K562 (cell line): ENCODE data around the gene TUT1. TPM values are rescaled to one million over a fixed set of nuclear protein-coding genes. Genes with fewer than 3 reads are reported as not detected.

ENCODE experiments used
- CCNT2 ChIP-seq: IDR thresholded peaks from 2 replicates; pipeline ENCODE4 v1.6.1; 2011; ENCODE audit warnings: borderline replicate concordance, low read depth, mild to moderate bottlenecking, moderate library complexity, mixed read lengths, low read length; ENCODE audit not compliant: insufficient read length; ENCODE audit errors: extremely low read depth
- CHD4 ChIP-seq: fragments of 200-600 bp; sonication (generic); IDR thresholded peaks from 3 replicates; pipeline ENCODE4 v1.6.1; 2012; ENCODE audit warnings: low read depth, mild to moderate bottlenecking, mixed read lengths, low read length, inconsistent platforms; ENCODE audit not compliant: insufficient read depth, insufficient replicate concordance, poor library complexity, severe bottlenecking
- HDAC1 ChIP-seq, 2 experiments: fragments of 450-650 bp; IDR thresholded peaks; 2 replicates each; pipeline ENCODE4 v1.6.1; 2016 to 2017; ENCODE audit warnings: inconsistent platforms in 1 of 2, mild to moderate bottlenecking in 1 of 2, moderate library complexity in 1 of 2
- KLF1 ChIP-seq: fragments of 450-650 bp; IDR thresholded peaks from 2 replicates; pipeline ENCODE4 v1.6.1; 2016; ENCODE audit warnings: missing genetic modification characterization, missing compliant biosample characterization
- POLR2G ChIP-seq: fragments of 200-400 bp; formaldehyde crosslinking; IDR thresholded peaks from 2 replicates; pipeline ENCODE4 v1.6.1; 2017; ENCODE audit warnings: low read depth, mild to moderate bottlenecking, antibody characterized with exemption, low read length, moderate library complexity
- PPARD ChIP-seq: fragments of 250-450 bp; sonication (Bioruptor Pico); IDR thresholded peaks from 2 replicates; pipeline ENCODE4 v1.8.0; 2022; ENCODE audit warnings: inconsistent platforms, mild to moderate bottlenecking, moderate library complexity
- ZBTB7A ChIP-seq: IDR thresholded peaks from 2 replicates; pipeline ENCODE4 v1.6.1; 2011; ENCODE audit warnings: low read depth, mild to moderate bottlenecking, low read length, moderate library complexity, borderline replicate concordance; ENCODE audit not compliant: control insufficient read depth
- ZNF133 ChIP-seq: fragments of 250-450 bp; sonication (Bioruptor Pico); IDR thresholded peaks from 2 replicates; pipeline ENCODE4 v1.4.0; 2020; ENCODE audit warnings: mild to moderate bottlenecking
- ZNF165 ChIP-seq: fragments of 250-450 bp; sonication (Bioruptor Pico); IDR thresholded peaks from 2 replicates; pipeline ENCODE4 v1.4.0; 2020; ENCODE audit warnings: borderline replicate concordance
- ZZZ3 ChIP-seq: fragments of 450-650 bp; IDR thresholded peaks from 2 replicates; pipeline ENCODE4 v1.6.1; 2016; ENCODE audit warnings: antibody characterized with exemption, mild to moderate bottlenecking, moderate library complexity
- polyA plus RNA-seq, 8 experiments: library from polyadenylated mRNA; depleted of rRNA in 4 of 8; stranded (reverse) in 5 of 8; unstranded in 3 of 8; fragments of >200 nt; fragmentation: Nextera tagmentation in 2 of 8; fragmentation: Illumina TruSeq in 1 of 8; extraction: Ambion mirVana in 2 of 8; extraction: Trizol in 1 of 8; gene quantifications; 2 replicates each; pipeline versions ENCODE4 v1.2.1 to v1.2.3, GENCODE V29; 2011 to 2014; ENCODE audit warnings: inconsistent platforms in 1 of 8, missing spikeins in 1 of 8
- total RNA-seq, 7 experiments: library from RNA; depleted of rRNA in 6 of 7; stranded (reverse); fragments of >200 nt in 6 of 7; fragmentation: Illumina TruSeq in 2 of 7; extraction: Trizol in 2 of 7; gene quantifications; 2 replicates each; pipeline versions ENCODE4 v1.2.1 to v1.2.3, GENCODE V29; 2011 to 2021; ENCODE audit warnings: low replicate concordance in 1 of 7
- TF ChIP-seq, protein P1 (sequence below): fragments of 450-650 bp; IDR thresholded peaks from 2 replicates; pipeline ENCODE4 v1.6.1; 2016; ENCODE audit warnings: low read depth
- TF ChIP-seq, protein P2 (sequence below), 3 experiments: fragments of 200-800 bp in 1 of 3; sonication (Bioruptor generic) in 1 of 3; sonication (generic) in 1 of 3; formaldehyde crosslinking in 1 of 3; IDR thresholded peaks; 2 replicates each; pipeline versions ENCODE4 v1.6.1 to v1.8.0; 2016 to 2022; ENCODE audit warnings: mild to moderate bottlenecking in 2 of 3, missing compliant biosample characterization in 2 of 3, missing genetic modification characterization in 2 of 3, missing genetic modification reagents in 1 of 3
- TF ChIP-seq, protein P3 (sequence below): IDR thresholded peaks from 3 replicates; pipeline ENCODE4 v1.6.1; 2011; ENCODE audit warnings: borderline replicate concordance, mild to moderate bottlenecking, moderate library complexity; ENCODE audit not compliant: insufficient read length; ENCODE audit errors: extremely low read depth

The TUT1 gene
- total and polyA plus RNA-seq, 9 of the 15 experiments (the other 6 are each of a cell fraction or from before 2014, with no cell fraction given): 0.66 to 44.3 (median 15.7) TPM

DNA sequence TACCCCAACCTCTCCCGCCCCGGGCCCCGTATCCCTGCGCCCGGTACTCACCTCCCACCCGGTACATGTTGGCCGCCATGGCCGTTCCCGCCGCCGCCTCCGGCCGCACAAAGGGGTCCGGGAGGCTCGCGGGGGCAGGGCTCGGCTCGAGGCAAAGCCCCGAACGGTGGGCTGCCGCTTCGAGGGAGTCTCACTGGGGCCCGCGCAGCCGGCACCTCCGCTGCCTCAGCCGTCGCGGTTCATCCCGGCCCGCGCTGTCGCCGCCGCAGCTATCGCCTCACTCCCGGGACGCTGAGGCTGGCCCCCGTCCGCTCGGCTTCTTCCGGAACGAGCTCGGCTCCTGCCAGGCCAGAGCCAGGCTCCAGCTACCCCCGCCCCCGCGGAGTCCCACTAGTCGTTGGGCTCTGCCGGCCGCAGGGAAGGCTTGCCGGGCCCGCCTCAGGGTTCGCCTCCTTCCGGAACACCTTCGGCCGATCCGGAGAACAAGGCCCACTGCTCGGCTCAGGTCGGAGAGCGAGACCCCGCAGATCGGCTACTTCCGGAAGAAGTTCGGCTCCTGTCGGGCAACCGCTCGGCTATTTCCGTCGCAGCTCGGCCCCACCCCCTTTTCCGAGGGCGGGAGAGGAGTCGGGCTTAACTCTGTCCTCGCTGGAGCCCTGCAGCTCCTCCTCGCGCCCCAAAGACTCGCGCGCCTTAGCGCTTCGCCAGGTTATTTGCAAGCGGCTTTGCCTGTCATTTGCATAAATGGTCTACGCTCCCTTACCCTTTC is 10.2 kb upstream of the TUT1 start, which contains the start of gene MTA2 (continued):
- TF ChIP-seq, protein P1, sequence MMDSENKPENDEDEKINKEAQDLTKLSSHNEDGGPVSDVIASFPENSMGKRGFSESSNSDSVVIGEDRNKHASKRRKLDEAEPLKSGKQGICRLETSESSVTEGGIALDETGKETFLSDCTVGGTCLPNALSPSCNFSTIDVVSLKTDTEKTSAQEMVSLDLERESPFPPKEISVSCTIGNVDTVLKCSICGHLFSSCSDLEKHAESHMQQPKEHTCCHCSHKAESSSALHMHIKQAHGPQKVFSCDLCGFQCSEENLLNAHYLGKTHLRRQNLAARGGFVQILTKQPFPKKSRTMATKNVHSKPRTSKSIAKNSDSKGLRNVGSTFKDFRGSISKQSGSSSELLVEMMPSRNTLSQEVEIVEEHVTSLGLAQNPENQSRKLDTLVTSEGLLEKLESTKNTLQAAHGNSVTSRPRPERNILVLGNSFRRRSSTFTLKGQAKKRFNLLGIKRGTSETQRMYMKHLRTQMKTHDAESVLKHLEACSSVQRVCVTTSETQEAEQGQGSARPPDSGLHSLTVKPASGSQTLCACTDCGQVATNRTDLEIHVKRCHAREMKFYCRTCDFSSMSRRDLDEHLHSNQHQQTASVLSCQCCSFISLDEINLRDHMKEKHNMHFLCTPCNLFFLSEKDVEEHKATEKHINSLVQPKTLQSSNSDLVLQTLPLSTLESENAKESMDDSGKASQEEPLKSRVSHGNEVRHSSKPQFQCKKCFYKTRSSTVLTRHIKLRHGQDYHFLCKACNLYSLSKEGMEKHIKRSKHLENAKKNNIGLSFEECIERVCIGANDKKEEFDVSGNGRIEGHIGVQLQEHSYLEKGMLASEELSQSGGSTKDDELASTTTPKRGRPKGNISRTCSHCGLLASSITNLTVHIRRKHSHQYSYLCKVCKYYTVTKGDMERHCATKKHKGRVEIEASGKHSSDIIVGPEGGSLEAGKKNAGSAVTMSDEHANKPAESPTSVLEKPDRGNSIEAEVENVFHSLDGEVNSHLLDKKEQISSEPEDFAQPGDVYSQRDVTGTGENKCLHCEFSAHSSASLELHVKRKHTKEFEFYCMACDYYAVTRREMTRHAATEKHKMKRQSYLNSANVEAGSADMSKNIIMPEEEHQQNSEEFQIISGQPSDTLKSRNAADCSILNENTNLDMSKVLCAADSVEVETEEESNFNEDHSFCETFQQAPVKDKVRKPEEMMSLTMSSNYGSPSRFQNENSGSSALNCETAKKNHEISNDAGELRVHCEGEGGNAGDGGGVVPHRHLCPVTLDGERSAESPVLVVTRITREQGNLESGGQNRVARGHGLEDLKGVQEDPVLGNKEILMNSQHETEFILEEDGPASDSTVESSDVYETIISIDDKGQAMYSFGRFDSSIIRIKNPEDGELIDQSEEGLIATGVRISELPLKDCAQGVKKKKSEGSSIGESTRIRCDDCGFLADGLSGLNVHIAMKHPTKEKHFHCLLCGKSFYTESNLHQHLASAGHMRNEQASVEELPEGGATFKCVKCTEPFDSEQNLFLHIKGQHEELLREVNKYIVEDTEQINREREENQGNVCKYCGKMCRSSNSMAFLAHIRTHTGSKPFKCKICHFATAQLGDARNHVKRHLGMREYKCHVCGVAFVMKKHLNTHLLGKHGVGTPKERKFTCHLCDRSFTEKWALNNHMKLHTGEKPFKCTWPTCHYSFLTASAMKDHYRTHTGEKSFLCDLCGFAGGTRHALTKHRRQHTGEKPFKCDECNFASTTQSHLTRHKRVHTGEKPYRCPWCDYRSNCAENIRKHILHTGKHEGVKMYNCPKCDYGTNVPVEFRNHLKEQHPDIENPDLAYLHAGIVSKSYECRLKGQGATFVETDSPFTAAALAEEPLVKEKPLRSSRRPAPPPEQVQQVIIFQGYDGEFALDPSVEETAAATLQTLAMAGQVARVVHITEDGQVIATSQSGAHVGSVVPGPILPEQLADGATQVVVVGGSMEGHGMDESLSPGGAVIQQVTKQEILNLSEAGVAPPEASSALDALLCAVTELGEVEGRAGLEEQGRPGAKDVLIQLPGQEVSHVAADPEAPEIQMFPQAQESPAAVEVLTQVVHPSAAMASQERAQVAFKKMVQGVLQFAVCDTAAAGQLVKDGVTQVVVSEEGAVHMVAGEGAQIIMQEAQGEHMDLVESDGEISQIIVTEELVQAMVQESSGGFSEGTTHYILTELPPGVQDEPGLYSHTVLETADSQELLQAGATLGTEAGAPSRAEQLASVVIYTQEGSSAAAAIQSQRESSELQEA: no peak
- TF ChIP-seq ZNF133 (CRISPR knock-in tag) (no peak), ZZZ3 (no peak), PPARD (CRISPR knock-in tag) (no peak), POLR2G (peak; percentile 89), ZNF165 (CRISPR knock-in tag) (no peak), HDAC1 (IDR thresholded peaks at IDR 0.05) (peak in 1 of 2 experiments; percentile 61; a peak in 2 of 4 replicates), CCNT2 (peak; percentile 74), CHD4 (no peak), KLF1 (tag) (no peak), ZBTB7A (no peak)
- TF ChIP-seq, protein P2, sequence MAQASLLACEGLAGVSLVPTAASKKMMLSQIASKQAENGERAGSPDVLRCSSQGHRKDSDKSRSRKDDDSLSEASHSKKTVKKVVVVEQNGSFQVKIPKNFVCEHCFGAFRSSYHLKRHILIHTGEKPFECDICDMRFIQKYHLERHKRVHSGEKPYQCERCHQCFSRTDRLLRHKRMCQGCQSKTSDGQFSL (CRISPR knock-in tag; IDR thresholded peaks at IDR 0.05): 0 out of 2 replicates have a peak, but pooled peaks have one; percentile 51
- TF ChIP-seq, protein P2 (tag; IDR thresholded peaks at IDR 0.05): no peak
- TF ChIP-seq, protein P3, sequence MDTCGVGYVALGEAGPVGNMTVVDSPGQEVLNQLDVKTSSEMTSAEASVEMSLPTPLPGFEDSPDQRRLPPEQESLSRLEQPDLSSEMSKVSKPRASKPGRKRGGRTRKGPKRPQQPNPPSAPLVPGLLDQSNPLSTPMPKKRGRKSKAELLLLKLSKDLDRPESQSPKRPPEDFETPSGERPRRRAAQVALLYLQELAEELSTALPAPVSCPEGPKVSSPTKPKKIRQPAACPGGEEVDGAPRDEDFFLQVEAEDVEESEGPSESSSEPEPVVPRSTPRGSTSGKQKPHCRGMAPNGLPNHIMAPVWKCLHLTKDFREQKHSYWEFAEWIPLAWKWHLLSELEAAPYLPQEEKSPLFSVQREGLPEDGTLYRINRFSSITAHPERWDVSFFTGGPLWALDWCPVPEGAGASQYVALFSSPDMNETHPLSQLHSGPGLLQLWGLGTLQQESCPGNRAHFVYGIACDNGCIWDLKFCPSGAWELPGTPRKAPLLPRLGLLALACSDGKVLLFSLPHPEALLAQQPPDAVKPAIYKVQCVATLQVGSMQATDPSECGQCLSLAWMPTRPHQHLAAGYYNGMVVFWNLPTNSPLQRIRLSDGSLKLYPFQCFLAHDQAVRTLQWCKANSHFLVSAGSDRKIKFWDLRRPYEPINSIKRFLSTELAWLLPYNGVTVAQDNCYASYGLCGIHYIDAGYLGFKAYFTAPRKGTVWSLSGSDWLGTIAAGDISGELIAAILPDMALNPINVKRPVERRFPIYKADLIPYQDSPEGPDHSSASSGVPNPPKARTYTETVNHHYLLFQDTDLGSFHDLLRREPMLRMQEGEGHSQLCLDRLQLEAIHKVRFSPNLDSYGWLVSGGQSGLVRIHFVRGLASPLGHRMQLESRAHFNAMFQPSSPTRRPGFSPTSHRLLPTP: no peak
